Fibroblast of skin of right quadriceps (primary cell): Measurements from ENCODE around the gene PTCH1.

Experiments
- DNase-seq: peaks from one replicate; pipeline ENCODE4 v3.0.0-alpha.2; 2013

The PTCH1 gene

DNA sequence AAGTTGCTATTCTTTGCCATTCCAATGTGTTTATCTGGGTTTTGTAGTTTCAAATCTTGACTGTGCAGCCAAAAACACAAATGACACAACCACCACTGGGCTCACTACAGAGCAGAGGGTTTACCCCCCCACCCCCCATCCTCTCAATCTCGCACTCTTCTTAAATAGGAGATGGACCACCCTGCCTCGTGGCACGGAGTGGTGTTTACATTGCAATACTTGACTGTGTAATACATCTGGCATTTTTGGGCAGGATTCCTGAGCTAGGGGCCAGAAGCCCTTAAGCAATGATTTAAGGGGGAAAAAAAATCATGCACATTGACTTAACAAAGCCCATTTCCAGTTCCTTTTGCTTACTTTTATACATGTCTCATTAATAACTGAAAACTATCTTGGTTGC is 19.0 kb downstream of the PTCH1 start:
- DNase-seq = peak; percentile 89

DNA sequence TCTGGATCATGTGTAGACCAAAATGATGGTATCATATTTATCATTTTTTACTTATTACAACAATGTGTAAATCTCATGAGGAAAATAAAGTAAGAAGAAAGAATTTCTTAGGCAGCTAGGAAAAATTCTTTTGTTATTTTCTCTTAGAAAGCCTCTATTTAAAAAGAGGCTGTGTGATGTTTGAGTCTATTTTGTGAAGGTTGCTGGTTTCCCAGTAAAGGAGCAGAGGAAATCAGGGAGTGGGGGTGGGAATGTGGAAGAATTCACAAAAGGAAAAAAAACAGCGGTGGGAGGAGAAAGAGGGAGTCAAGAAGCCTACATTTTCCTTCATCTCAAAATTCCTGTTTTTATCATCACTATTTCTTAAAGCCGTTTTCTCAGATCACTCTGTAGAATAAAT is 20.1 kb downstream of the PTCH1 start:
- DNase-seq = no peak

GRCh38 chr9:95495961-95496360 is 20.8 kb downstream of the PTCH1 start:
- DNase-seq = no peak

GRCh38 chr9:95495529-95495928 is 21.2 kb downstream of the PTCH1 start:
- DNase-seq = no peak

GRCh38 chr9:95494416-95495371 is 22.1 kb downstream of the PTCH1 start:
- no peak for DNase-seq

GRCh38 chr9:95494022-95494415 is 22.8 kb downstream of the PTCH1 start:
- DNase-seq = no peak

- no peak for DNase-seq
Observed at GRCh38 chr9:95493402-95493801, 23.4 kb downstream of the PTCH1 start.

- DNase-seq = no peak
Observed at GRCh38 chr9:95491543-95492320, 25.0 kb downstream of the PTCH1 start.

DNA sequence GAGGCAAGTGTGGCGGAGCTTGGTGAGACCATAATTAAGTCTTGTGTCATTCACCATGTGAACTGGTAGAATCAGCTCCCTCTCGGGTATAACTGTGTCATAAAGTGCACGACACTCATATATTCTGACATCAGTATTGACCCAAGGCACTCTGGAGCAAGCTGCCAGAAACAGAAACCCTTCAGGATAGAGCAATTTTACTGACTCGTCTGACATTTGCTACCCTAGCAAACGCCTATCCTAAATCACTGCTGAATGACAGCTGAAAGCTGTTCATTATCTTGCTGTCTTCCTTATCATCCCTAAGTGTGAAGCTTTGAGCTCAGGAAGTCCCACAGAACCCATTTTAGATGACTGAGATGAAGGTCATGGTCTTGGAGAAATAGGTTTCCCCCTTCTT is 27.8 kb downstream of the PTCH1 start:
- DNase-seq = no peak

- DNase-seq = no peak
Observed at GRCh38 chr9:95486318-95486717, 30.5 kb downstream of the PTCH1 start.

- DNase-seq = no peak
Observed at GRCh38 chr9:95484225-95484624, 32.5 kb downstream of the PTCH1 start.

GRCh38 chr9:95483431-95483830 is 33.3 kb downstream of the PTCH1 start:
- DNase-seq = no peak

DNA sequence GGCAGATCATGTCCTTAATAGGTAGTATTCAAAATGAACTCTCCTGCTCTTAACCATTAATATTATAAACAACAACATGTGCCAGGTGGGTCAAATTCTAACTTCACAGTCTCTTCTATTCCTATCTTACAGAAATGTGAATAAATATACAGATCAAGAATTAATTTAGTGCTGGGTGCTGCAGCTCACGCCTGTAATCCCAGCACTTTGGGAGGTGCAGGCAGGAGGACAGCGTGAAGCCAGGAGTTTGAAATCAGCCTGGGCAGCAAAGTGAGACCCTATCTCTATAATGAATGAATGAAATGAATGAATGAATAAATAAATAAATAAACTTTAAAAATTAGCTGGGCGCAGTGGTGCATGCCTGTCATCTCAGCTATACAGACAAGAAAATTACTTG is 34.1 kb downstream of the PTCH1 start:
- DNase-seq = no peak

DNA sequence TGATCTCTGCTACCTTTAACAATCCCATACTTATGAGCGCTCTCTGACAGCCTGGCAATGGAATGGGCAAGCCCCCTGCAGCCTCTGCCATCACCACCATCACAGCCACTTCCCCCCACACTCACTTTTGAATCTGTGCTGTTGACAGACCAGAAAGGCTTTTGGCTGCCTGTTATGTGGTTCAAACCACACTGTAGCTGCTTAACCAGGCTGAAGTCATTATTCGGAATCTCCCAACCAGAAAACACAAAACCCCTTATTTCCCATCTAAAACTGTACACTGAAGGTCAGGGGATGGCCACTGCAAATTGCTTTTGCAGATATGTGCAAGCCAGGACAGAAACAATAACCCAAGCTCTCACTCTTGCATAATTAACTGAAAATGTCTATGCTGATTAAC is 35.8 kb downstream of the PTCH1 start:
- no peak for DNase-seq

- no peak for DNase-seq
Observed at GRCh38 chr9:95480346-95480745, 36.4 kb downstream of the PTCH1 start.

DNA sequence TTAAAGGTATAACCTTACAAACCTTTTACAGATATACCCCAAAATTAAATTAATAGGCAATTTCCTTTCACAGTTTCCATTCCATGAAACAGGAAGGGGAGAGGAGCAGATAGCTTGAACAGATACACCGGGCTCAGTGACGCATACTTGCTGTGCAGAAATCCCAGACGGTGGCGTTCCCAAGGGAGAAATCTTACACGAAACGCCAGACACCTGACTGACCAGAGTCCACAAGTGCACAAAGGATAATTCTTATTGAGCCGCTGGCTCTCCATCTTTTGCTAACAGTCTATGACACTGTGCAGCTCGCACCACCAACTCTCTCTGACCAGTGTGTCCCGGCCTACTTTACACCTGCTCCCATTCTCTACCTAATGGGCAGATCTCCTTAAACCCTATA is 37.4 kb downstream of the PTCH1 start:
- DNase-seq = no peak

GRCh38 chr9:95478335-95478734 is 38.4 kb downstream of the PTCH1 start:
- DNase-seq = no peak

- DNase-seq = no peak
Observed at GRCh38 chr9:95477885-95478284, 38.9 kb downstream of the PTCH1 start.

- no peak for DNase-seq
Observed at GRCh38 chr9:95477441-95477840, 39.3 kb downstream of the PTCH1 start.

GRCh38 chr9:95468791-95469190 is 48.0 kb downstream of the PTCH1 start:
- no peak for DNase-seq

- no peak for DNase-seq
Observed at GRCh38 chr9:95465115-95465514, 51.7 kb downstream of the PTCH1 start.

DNA sequence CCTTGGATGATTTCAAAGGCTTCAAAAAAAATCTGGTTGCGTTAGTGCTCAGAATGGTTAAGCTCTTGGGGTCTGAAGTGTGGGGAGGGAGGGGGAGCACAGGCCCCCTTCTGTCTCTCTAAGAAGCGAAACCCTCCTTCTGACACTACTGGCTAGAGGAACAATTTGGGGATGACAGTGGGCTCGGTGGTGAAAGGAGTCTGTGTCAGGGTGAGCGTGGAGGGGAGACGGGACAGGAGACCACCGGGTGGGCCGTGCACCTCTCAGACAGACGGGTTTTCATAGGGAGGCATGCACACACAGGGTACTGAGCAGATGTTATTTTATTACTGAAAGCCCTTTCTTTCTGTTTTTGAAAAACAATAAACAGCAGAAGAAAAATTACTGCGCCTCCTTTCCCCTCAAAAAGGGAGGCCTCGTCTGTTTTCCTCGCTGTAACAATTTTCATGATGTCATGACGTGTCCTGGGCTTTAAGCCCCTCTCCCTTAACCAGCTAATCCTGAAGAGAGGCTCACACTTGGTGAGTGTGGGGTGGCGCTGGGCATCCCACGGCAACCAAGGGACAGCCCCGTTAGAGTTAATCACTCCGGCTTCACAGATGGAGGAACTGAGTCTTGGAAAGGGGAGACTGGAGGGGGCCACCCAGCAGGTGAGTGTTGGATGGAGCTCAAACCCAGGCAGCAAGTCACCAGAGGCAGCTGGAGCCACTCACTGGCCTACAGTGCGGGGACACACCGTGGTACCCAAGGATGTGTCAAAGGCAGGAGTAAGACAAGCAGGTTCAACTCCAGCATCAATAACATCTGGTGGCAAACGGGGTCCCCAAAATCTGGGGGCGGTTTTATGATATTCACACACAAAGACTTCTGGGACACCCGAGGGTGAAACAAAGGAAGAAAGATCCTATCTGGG is 53.4 kb downstream of the PTCH1 start:
- DNase-seq = no peak
